HAP-1 (cell line): Measurements from ENCODE around the gene CCDC33.

Experiments
- DNase-seq, 2 experiments: peaks; one replicate each; pipeline ENCODE4 v3.0.0-alpha.2; 2016 to 2020; ENCODE audit warnings: low spot score in 2 of 2
- H3K27me3 ChIP-seq: fragments of 250-450 bp; sonication (Bioruptor Pico); 2 replicates; pipeline ENCODE4 v1.5.1; 2020; ENCODE audit warnings: low read depth, mild to moderate bottlenecking, moderate library complexity
- H3K36me3 ChIP-seq: fragments of 250-450 bp; sonication (Bioruptor Pico); replicated peaks from 2 replicates; pipeline ENCODE4 v1.5.1; 2020; ENCODE audit warnings: mild to moderate bottlenecking
- H3K4me1 ChIP-seq: fragments of 250-450 bp; sonication (Bioruptor Pico); 2 replicates; pipeline ENCODE4 v1.5.1; 2020; ENCODE audit warnings: mild to moderate bottlenecking
- H3K4me3 ChIP-seq: fragments of 250-450 bp; sonication (Bioruptor Pico); 2 replicates; pipeline ENCODE4 v1.5.1; 2020; ENCODE audit warnings: mild to moderate bottlenecking, moderate library complexity
- H3K9me3 ChIP-seq: fragments of 250-450 bp; sonication (Bioruptor Pico); 2 replicates; pipeline ENCODE4 v1.5.1; 2020; ENCODE audit warnings: mild to moderate bottlenecking, moderate library complexity
- in situ Hi-C: fragments of 300-500 bp; cut with MboI; formaldehyde crosslinking; loops from 3 replicates; pipeline ENCODE4 v1.14.3; 2020; ENCODE audit warnings: low sequenced_read_pairs, inconsistent platforms, mixed read lengths

CCDC33 gene

GRCh38 chr15:74262625-74263024, 26.5 kb downstream of the CCDC33 start:
- H3K4me1 ChIP-seq = no peaks in the 10 kb centered on the region
- in situ Hi-C loops = no loop called here
- no peak for DNase-seq

GRCh38 chr15:74263466-74263865, 27.3 kb downstream of the CCDC33 start:
- DNase-seq = no peak
- in situ Hi-C loops = no loop called here
- Histone ChIP-seq H3K27me3 (peaks cover 87% of the 10 kb centered on the region), H3K4me3 (no peak overlapping the region), H3K36me3 (no peaks in the 10 kb centered on the region), H3K9me3 (peaks cover 2% of the 10 kb centered on the region; the same call in 1 of the 2 replicates), H3K4me1 (no peaks in the 10 kb centered on the region)

More at GRCh38 chr15:74262625-74263024, 26.5 kb downstream of the CCDC33 start:
- H3K4me3 ChIP-seq = no peak overlapping the region
- H3K36me3 ChIP-seq = no peaks in the 10 kb centered on the region
- H3K9me3 ChIP-seq = peaks cover 2% of the 10 kb centered on the region; the same call in 1 of the 2 replicates
- peaks cover 90% of the 10 kb centered on the region for H3K27me3 ChIP-seq

- Histone ChIP-seq H3K4me3 (no peak overlapping the region), H3K36me3 (no peaks in the 10 kb centered on the region), H3K9me3 (peaks cover 2% of the 10 kb centered on the region; the same call in 1 of the 2 replicates), H3K4me1 (no peaks in the 10 kb centered on the region), H3K27me3 (peaks cover 88% of the 10 kb centered on the region)
- DNase-seq = no peak
- in situ Hi-C loops = no loop called here
These were observed 28.0 kb downstream of the CCDC33 start for GRCh38 chr15:74264081-74264501.

GRCh38 chr15:74265046-74265639, 29.0 kb downstream of the CCDC33 start:
- H3K4me1 ChIP-seq = no peaks in the 10 kb centered on the region
- H3K36me3 ChIP-seq = no peaks in the 10 kb centered on the region
- peak; percentile 48 to 85 for DNase-seq
- no peak overlapping the region for H3K4me3 ChIP-seq
- in situ Hi-C loops = no loop called here
- peaks cover 88% of the 10 kb centered on the region for H3K27me3 ChIP-seq
- H3K9me3 ChIP-seq = peaks cover 2% of the 10 kb centered on the region; the same call in 1 of the 2 replicates

DNA sequence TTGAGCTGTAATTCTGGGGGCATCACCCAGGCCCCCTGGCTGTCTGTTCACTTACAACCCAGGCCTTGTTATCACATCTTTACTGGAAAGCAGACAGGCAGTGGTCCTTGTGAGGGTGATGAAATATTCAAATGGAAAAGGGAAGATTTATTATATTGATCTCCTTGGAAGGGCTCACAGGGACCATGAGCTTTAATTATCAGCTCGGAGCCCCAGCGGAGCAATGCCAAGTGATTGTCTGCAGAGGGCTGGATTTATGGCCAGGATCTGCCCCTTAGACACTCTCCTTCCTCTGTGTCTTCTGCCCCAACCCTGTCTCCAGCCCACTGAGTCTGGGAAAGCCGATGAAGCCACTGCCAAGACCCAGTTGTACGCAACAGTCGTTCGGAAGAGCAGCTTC, 31.9 kb downstream of the CCDC33 start:
- Histone ChIP-seq H3K4me1 (no peaks in the 10 kb centered on the region), H3K36me3 (no peaks in the 10 kb centered on the region), H3K4me3 (no peak overlapping the region), H3K9me3 (peaks cover 2% of the 10 kb centered on the region; the same call in 1 of the 2 replicates), H3K27me3 (peaks cover 88% of the 10 kb centered on the region)
- no peak for DNase-seq
- in situ Hi-C loops = no loop called here

DNA sequence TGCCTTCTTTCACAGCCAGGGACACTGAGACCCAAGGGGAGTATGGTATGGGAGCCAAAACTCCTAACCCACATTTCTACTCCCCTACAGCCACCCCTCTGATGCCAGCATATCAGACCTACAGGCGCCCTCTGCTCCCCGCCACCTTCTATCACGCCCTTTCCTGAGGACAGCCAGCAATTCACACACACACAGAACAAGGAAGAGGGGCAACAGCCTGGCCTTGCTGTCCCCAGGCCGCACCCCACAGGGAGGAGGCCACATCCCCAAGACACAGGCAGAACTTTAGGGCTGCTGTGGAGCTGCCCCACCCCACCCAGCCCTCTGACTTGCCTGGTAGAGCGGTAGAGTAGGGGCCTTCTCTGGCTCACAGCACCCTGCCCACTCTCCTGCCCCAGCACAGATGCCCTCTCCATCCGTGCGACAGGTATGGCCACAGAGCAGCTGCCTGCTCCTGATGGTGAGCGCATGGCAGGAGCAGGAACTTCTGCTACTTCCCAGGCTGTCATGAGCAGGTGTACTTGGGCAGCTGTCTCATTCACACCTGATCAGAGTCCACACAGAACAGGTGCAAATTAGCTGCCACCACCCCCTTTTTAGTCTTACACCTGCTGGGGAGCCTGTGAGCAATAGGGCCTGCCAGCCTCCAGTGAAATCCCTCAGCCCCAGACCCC, 33.4 kb downstream of the CCDC33 start:
- H3K9me3 ChIP-seq = peaks cover under 1% of the 10 kb centered on the region; the same call in 1 of the 2 replicates
- in situ Hi-C loops = no loop called here
- peaks cover 89% of the 10 kb centered on the region for H3K27me3 ChIP-seq
- no peak overlapping the region for H3K4me3 ChIP-seq
- DNase-seq = no peak
- no peaks in the 10 kb centered on the region for H3K36me3 ChIP-seq
- H3K4me1 ChIP-seq = no peaks in the 10 kb centered on the region

DNA sequence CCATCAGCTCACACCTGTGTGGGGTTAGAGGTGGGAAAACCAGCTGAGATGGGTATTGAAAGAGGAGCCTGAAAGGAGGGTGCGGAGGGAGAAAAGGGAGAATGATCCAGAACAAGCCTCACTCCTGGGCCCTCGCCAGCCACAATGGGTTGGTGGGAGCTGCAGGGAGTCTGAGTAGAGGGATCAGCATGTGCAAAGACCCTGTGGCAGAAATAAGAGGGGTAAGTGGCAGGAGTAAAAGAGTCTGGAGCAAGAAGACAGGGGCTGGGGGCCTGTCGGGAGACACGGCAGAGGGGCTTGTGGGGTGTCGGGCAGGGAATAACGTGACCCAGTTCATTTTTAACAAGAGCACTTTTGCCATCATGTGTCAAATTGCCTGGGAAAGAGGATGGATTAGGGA, 34.0 kb downstream of the CCDC33 start:
- no peaks in the 10 kb centered on the region for H3K4me1 ChIP-seq
- no peaks in the 10 kb centered on the region for H3K36me3 ChIP-seq
- no peaks in the 10 kb centered on the region for H3K9me3 ChIP-seq
- H3K27me3 ChIP-seq = peaks cover 86% of the 10 kb centered on the region
- in situ Hi-C loops = no loop called here
- H3K4me3 ChIP-seq = no peak overlapping the region
- DNase-seq = no peak

GRCh38 chr15:74270854-74271520, 34.9 kb downstream of the CCDC33 start:
- Histone ChIP-seq H3K27me3 (peaks cover 85% of the 10 kb centered on the region), H3K36me3 (no peaks in the 10 kb centered on the region), H3K9me3 (no peaks in the 10 kb centered on the region), H3K4me1 (no peaks in the 10 kb centered on the region), H3K4me3 (no peak overlapping the region)
- in situ Hi-C loops = no loop called here
- no peak for DNase-seq

- no peak for DNase-seq
- in situ Hi-C loops = no loop called here
These were observed 36.7 kb downstream of the CCDC33 start for GRCh38 chr15:74272812-74273211.

GRCh38 chr15:74274470-74275038, 38.4 kb downstream of the CCDC33 start:
- Histone ChIP-seq H3K9me3 (no peaks in the 10 kb centered on the region), H3K27me3 (peaks cover 88% of the 10 kb centered on the region), H3K36me3 (no peaks in the 10 kb centered on the region), H3K4me1 (no peaks in the 10 kb centered on the region), H3K4me3 (no peak overlapping the region)
- in situ Hi-C loops = no loop called here
- DNase-seq = no peak

More at GRCh38 chr15:74272812-74273211, 36.7 kb downstream of the CCDC33 start:
- Histone ChIP-seq H3K4me1 (no peaks in the 10 kb centered on the region), H3K27me3 (peaks cover 85% of the 10 kb centered on the region), H3K36me3 (no peaks in the 10 kb centered on the region), H3K4me3 (no peak overlapping the region), H3K9me3 (no peaks in the 10 kb centered on the region)

GRCh38 chr15:74275957-74276356, 39.8 kb downstream of the CCDC33 start:
- no peaks in the 10 kb centered on the region for H3K36me3 ChIP-seq
- peaks cover 85% of the 10 kb centered on the region for H3K27me3 ChIP-seq
- in situ Hi-C loops = no loop called here
- peak; percentile 33 to 64 for DNase-seq
- no peaks in the 10 kb centered on the region for H3K4me1 ChIP-seq
- no peaks in the 10 kb centered on the region for H3K9me3 ChIP-seq
- H3K4me3 ChIP-seq = no peak overlapping the region

- Histone ChIP-seq H3K9me3 (no peaks in the 10 kb centered on the region), H3K36me3 (no peaks in the 10 kb centered on the region), H3K4me1 (no peaks in the 10 kb centered on the region), H3K27me3 (peaks cover 85% of the 10 kb centered on the region), H3K4me3 (no peak overlapping the region)
- DNase-seq = no peak
- in situ Hi-C loops = no loop called here
These were observed 40.4 kb downstream of the CCDC33 start for GRCh38 chr15:74276560-74276959.

DNA sequence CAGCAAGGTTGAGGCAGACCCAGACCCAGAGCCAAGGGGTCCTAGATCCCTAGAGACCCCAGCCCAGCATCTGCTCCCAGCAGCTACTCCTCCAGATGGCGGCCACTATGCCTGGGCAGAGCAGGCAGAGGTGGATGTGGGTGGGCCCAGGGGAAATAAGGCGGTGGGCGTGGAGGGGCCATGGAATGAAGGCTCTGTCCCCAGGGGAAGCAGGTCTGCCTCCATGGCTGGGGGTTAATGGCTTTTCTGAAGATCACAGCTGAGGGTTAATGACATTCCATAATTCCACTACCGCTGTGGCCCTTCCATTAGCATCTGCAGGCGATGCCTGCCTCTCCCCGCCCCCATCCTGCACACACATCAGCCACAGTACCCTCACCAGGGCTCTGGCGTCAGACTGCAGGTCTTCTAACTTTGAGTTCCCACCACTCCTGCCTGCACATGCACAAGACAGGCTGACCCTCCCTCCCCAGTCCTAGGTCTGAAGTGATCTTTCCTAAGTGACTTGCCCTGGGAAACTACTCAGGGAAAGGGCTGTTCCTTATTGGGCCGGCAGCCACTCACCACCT, 41.2 kb downstream of the CCDC33 start:
- H3K4me1 ChIP-seq = no peaks in the 10 kb centered on the region
- H3K9me3 ChIP-seq = no peaks in the 10 kb centered on the region
- DNase-seq = no peak
- in situ Hi-C loops = no loop called here
- H3K36me3 ChIP-seq = no peaks in the 10 kb centered on the region
- peaks cover 85% of the 10 kb centered on the region for H3K27me3 ChIP-seq
- no peak overlapping the region for H3K4me3 ChIP-seq
